Measurements from ENCODE around the gene ACTA2. TPM values are rescaled to one million over a fixed set of nuclear protein-coding genes. Genes with fewer than 3 reads are reported as not detected.
A peak's percentile ranks its signal among the peaks of the same experiment; 100 is the strongest.

ACTA2 gene
- total and polyA plus RNA-seq, 9 donors = 154 to 5,219 (median 777) TPM

GRCh38 chr10:88896994-88897853 is 55.3 kb downstream of the ACTA2 start:
- 10 to 35% (median 16%) methylated on average over 8 of the region's 8 CpGs for WGBS, 3 donors
- Histone ChIP-seq H3K4me1 (ENCODE audit: insufficient read depth) (peaks cover 12% of the 10 kb centered on the region), H3K36me3 (no peaks in the 10 kb centered on the region), H3K4me3 (no peak overlapping the region), H3K27ac (peak overlapping the region; percentile 62 to 75), H3K9me3 (no peaks in the 10 kb centered on the region), H3K27me3 (no peaks in the 10 kb centered on the region)
- TF ChIP-seq CTCF (IDR thresholded peaks at IDR 0.05) (no peak), EP300 (IDR thresholded peaks at IDR 0.05) (no peak)
- DNase-seq = peak in 1 of 5 donors; percentile 34
- intact Hi-C loops (cut with DNase I) = no loop called here

DNA sequence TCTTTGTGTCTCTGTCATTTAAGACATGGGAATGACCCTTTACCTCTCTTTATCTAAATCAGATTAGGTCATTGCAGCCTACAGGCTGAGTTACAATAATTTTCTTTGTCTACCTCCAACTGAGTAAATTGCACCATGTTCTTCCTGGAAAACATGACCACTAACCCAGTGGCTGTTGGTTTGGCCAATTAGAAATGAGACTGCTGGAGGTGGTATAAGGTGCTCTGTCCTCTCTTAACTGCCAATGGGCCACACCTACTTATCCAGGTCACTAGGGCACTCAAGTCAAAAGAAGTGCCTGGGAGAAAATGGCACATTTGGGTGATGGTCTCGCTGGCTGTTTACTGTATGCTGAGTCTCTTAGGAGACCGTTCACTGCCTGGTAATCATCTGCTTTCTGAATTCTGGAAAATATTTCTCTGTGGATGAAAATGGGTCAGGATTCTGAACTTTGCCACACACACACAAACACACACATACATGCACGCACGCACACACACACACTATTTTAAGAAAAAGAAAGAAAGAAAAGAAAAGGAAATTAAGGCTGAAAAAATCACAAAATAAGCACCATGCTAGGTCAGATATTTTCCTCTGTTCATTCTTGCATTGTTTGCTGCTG is 56.1 kb downstream of the ACTA2 start:
- Histone ChIP-seq H3K9me3 (no peaks in the 10 kb centered on the region), H3K4me1 (ENCODE audit: insufficient read depth) (peaks cover 13% of the 10 kb centered on the region), H3K27ac (peak overlapping the region in 1 of 2 donors; percentile 75), H3K4me3 (no peak overlapping the region), H3K27me3 (no peaks in the 10 kb centered on the region), H3K36me3 (no peaks in the 10 kb centered on the region)
- 16 to 53% (median 19%) methylated on average over 4 of the region's 4 CpGs for WGBS, 3 donors
- no peak for TF ChIP-seq EP300 (IDR thresholded peaks at IDR 0.05)
- no peak for TF ChIP-seq POLR2A (IDR thresholded peaks at IDR 0.05)
- TF ChIP-seq CTCF (IDR thresholded peaks at IDR 0.05) = no peak
- intact Hi-C loops (cut with DNase I) = no loop called here
- peak in 1 of 5 donors; percentile 30 for DNase-seq

DNA sequence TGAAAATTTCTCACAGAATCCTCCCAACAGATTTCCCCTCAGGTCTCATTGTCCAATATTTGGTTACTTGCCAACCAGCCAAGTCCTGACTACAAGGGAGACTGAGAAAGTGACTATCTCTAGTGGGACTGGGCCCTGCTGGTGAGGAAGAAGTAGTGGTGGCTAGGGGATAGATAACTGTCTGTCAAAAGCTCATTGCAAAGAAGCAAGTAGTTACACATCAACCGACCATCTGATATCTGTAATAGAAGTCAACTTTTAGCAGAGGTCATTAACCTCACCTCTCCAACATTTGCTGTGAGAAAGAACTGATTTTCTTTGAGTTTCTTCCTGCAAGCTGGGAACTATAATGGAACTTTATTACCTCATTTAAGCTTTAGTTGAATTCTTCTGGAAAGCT is 57.3 kb downstream of the ACTA2 start:
- Histone ChIP-seq H3K27ac (peak overlapping the region in 1 of 2 donors; percentile 16), H3K27me3 (no peaks in the 10 kb centered on the region), H3K4me1 (ENCODE audit: insufficient read depth) (peaks cover 13% of the 10 kb centered on the region), H3K9me3 (no peaks in the 10 kb centered on the region), H3K4me3 (no peak overlapping the region), H3K36me3 (no peaks in the 10 kb centered on the region)
- WGBS, 3 donors = 81 to 88% (median 85%) methylated on average over 1 of the region's 1 CpG
- no peak for DNase-seq
- TF ChIP-seq CTCF (IDR thresholded peaks at IDR 0.05) (no peak), EP300 (IDR thresholded peaks at IDR 0.05) (no peak), POLR2A (IDR thresholded peaks at IDR 0.05) (no peak)
- intact Hi-C loops (cut with DNase I) = no loop called here

DNA sequence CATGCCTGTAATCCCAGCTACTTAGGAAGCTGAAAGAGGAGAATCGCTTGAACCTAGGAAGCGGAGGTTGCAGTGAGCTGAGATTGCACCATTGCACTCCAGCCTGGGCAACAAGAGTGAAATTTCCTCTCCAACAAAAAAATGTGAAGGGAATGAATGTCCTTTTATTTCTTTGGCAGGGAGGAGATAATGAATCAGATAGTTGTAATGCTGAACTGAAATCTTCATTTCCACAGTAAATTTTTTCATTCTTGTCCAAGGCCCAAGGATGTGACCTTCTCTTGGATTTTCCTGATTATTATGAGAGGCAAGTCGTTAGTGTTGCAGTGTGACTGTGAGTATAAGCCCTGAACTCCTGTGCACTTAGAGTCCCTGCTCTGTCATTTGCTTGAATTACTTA is 59.0 kb downstream of the ACTA2 start:
- WGBS, 3 donors = 60 to 70% (median 62%) methylated on average over 3 of the region's 3 CpGs
- H3K27ac ChIP-seq = no peak overlapping the region
- TF ChIP-seq CTCF (IDR thresholded peaks at IDR 0.05) (no peak), EP300 (IDR thresholded peaks at IDR 0.05) (no peak), POLR2A (IDR thresholded peaks at IDR 0.05) (no peak)

More for the DNA sequence above, 59.0 kb downstream of the ACTA2 start:
- Histone ChIP-seq H3K4me1 (ENCODE audit: insufficient read depth) (peaks cover 11% of the 10 kb centered on the region), H3K27me3 (no peaks in the 10 kb centered on the region), H3K4me3 (no peak overlapping the region), H3K36me3 (no peaks in the 10 kb centered on the region), H3K9me3 (no peaks in the 10 kb centered on the region)
- no peak for DNase-seq
- intact Hi-C loops (cut with DNase I) = no loop called here
